ENCODE data around the gene CDC42BPA. TPM values are rescaled to one million over a fixed set of nuclear protein-coding genes. Genes with fewer than 3 reads are reported as not detected.

The CDC42BPA gene
- total and polyA plus RNA-seq, 2 of the 13 experiments (the other 11 are each of a cell fraction or from before 2014, with no cell fraction given): 6.5 to 16.0 TPM

DNA sequence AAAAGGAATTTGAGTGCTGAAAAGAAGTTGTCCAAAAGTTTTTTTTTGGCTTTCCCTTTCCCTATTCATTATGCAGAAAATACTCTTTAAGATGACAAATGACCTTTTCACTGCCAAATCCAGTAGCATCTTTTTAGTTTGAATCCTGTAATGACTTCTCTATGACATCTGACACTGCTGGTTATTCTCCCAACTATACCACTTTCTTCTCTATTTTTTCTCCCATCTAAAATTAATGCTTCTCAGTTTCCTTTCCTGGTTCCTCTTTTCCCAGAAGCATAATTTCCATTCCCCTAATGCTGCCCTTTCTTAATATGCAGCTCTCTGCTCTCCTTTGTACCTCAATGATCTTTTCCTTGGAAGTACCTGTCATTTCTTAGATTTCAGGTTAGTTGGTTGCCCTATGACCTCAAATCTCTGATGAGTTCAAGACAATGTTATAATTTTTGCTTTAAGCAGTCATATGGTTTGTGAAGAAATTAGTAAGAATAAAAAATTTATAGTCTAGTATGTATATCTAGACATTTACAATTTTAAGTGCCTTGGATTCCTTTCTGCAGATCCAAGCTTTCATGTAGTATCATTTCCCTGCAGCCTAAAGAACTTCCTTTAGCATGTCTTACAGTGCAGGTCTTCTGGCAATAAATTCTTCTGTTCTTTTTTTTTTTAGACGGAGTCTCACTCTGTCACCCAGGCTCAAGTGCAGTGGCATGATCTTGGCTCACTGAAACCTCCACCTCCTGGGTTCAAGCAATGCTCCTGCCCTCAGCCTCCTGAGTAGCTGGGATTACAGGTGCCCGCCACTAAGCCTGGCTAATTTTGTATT is 150.8 kb downstream of the CDC42BPA start:
- Histone ChIP-seq H3K9ac (ENCODE audit: insufficient read depth, low read depth, low read length) (no peak overlapping the region), H3K27me3 (ENCODE audit: control insufficient read depth in 1 of 2, insufficient read depth in 2 of 2, low read length in 2 of 2) (no peaks in the 10 kb centered on the region), H3K4me2 (ENCODE audit: low read depth, low read length) (no peak overlapping the region), H2AFZ (ENCODE audit: low read length) (no peak overlapping the region), H3K79me2 (ENCODE audit: insufficient read depth, low read length) (no peaks in the 10 kb centered on the region), H3K4me1 (ENCODE audit: insufficient read depth, low read length) (no peaks in the 10 kb centered on the region), H4K20me1 (ENCODE audit: insufficient read depth, low read length) (no peaks in the 10 kb centered on the region), H3K9me3 (ENCODE audit: low read length) (no peaks in the 10 kb centered on the region), H3K36me3 (replicated peaks in 1 of 2; ENCODE audit: control insufficient read depth in 1 of 2, insufficient read depth in 2 of 2, low read length in 2 of 2) (no peaks in the 10 kb centered on the region), H3K27ac (ENCODE audit: extremely low read length, insufficient read depth, low read length) (no peak overlapping the region), H3K4me3 (replicated peaks in 1 of 3; ENCODE audit: insufficient read depth in 1 of 3, low read depth in 2 of 3, low read length in 3 of 3) (no peak overlapping the region)
- DNase-seq (ENCODE audit: low spot score) (no peak), FAIRE-seq (no peak), ATAC-seq (no peak)
- BruUV-seq (replicated peaks): no TSS peak
- POLR2A ChIA-PET: no interaction called here
- in situ Hi-C loops (cut with HindIII; ENCODE audit: extremely low pct_ligation_motif_present, low pct_unique_long_range_greater_than_20kb) (no loop called here), intact Hi-C loops (cut with micrococcal nuclease; ENCODE audit: unreplicated experiment) (loop anchor here (10.0 kb wide), 1 partner anchor 147 kb away; the partner anchor contains the start of gene CDC42BPA)
- 89% methylated on average over 2 of the region's 2 CpGs for WGBS (ENCODE audit: low lambda C conversion rate)
- CTCF ChIA-PET (ENCODE audit: low intra/inter-chr PET ratio, low total read pairs): no interaction called here
- no peak for TF ChIP-seq NCOR1 (IDR thresholded peaks at IDR 0.05; ENCODE audit: borderline replicate concordance, low read length)

DNA sequence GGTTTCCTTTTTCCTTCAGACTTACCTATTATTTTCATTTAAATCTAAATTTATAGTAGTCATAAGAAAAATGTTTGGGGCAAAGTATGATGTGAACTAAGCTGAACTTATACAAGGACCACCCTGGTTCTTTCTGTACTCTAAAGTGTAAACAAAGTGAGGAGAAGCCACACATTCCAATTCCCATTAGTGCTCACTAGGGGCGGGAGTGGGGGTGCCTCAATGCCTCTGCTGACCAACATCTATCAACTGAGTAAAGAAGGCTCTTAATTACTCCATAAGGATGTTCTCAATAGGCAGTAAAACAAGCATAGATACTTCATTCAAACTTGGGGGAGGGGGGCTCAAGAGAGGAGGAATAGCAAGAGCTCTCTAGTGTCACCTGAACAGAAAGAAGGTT is 151.7 kb downstream of the CDC42BPA start:
- ChIA-PET POLR2A (no interaction called here), CTCF (ENCODE audit: low intra/inter-chr PET ratio, low total read pairs) (no interaction called here)
- Histone ChIP-seq H3K4me1 (ENCODE audit: insufficient read depth, low read length) (no peaks in the 10 kb centered on the region), H3K36me3 (replicated peaks in 1 of 2; ENCODE audit: control insufficient read depth in 1 of 2, insufficient read depth in 2 of 2, low read length in 2 of 2) (no peaks in the 10 kb centered on the region), H2AFZ (ENCODE audit: low read length) (no peak overlapping the region), H3K27ac (ENCODE audit: extremely low read length, insufficient read depth, low read length) (no peak overlapping the region), H3K9me3 (ENCODE audit: low read length) (no peaks in the 10 kb centered on the region), H3K4me3 (replicated peaks in 1 of 3; ENCODE audit: insufficient read depth in 1 of 3, low read depth in 2 of 3, low read length in 3 of 3) (no peak overlapping the region), H3K79me2 (ENCODE audit: insufficient read depth, low read length) (no peaks in the 10 kb centered on the region), H3K9ac (ENCODE audit: insufficient read depth, low read depth, low read length) (no peak overlapping the region), H4K20me1 (ENCODE audit: insufficient read depth, low read length) (no peaks in the 10 kb centered on the region), H3K27me3 (ENCODE audit: control insufficient read depth in 1 of 2, insufficient read depth in 2 of 2, low read length in 2 of 2) (no peaks in the 10 kb centered on the region), H3K4me2 (ENCODE audit: low read depth, low read length) (no peak overlapping the region)
- in situ Hi-C loops (cut with HindIII; ENCODE audit: extremely low pct_ligation_motif_present, low pct_unique_long_range_greater_than_20kb) (no loop called here), intact Hi-C loops (cut with micrococcal nuclease; ENCODE audit: unreplicated experiment) (loop anchor here (10.0 kb wide), 1 partner anchor 148 kb away; the partner anchor contains the start of gene CDC42BPA)
- no peak for DNase-seq (ENCODE audit: low spot score)
- BruUV-seq (replicated peaks): no TSS peak
- no peak for FAIRE-seq
- WGBS (ENCODE audit: low lambda C conversion rate): 90% methylated on average over 1 of the region's 1 CpG
- no peak for ATAC-seq
- TF ChIP-seq ZSCAN9 (CRISPR knock-in tag; IDR thresholded peaks at IDR 0.05; ENCODE audit: borderline replicate concordance) (no peak), ZNF761 (CRISPR knock-in tag; conservative IDR thresholded peaks at IDR 0.05) (no peak), XBP1 (CRISPR knock-in tag; IDR thresholded peaks at IDR 0.05) (no peak), ZNF543 (CRISPR knock-in tag; IDR thresholded peaks at IDR 0.05) (no peak), ZSCAN20 (CRISPR knock-in tag; IDR thresholded peaks at IDR 0.05; ENCODE audit: borderline replicate concordance) (no peak), HNRNPLL (IDR thresholded peaks at IDR 0.05; ENCODE audit: low read depth, low read length, poor library complexity, severe bottlenecking) (no peak), SALL2 (CRISPR knock-in tag; IDR thresholded peaks at IDR 0.05) (no peak), REPIN1 (CRISPR knock-in tag; IDR thresholded peaks at IDR 0.05; ENCODE audit: borderline replicate concordance, low read depth) (no peak), MIXL1 (CRISPR knock-in tag; IDR thresholded peaks at IDR 0.05) (no peak), HOXA9 (CRISPR knock-in tag; IDR thresholded peaks at IDR 0.05; ENCODE audit: borderline replicate concordance) (no peak)
- TF ChIP-seq, protein P1, sequence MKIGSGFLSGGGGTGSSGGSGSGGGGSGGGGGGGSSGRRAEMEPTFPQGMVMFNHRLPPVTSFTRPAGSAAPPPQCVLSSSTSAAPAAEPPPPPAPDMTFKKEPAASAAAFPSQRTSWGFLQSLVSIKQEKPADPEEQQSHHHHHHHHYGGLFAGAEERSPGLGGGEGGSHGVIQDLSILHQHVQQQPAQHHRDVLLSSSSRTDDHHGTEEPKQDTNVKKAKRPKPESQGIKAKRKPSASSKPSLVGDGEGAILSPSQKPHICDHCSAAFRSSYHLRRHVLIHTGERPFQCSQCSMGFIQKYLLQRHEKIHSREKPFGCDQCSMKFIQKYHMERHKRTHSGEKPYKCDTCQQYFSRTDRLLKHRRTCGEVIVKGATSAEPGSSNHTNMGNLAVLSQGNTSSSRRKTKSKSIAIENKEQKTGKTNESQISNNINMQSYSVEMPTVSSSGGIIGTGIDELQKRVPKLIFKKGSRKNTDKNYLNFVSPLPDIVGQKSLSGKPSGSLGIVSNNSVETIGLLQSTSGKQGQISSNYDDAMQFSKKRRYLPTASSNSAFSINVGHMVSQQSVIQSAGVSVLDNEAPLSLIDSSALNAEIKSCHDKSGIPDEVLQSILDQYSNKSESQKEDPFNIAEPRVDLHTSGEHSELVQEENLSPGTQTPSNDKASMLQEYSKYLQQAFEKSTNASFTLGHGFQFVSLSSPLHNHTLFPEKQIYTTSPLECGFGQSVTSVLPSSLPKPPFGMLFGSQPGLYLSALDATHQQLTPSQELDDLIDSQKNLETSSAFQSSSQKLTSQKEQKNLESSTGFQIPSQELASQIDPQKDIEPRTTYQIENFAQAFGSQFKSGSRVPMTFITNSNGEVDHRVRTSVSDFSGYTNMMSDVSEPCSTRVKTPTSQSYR (CRISPR knock-in tag; IDR thresholded peaks at IDR 0.05; ENCODE audit: borderline replicate concordance): no peak
- TF ChIP-seq, protein P2, sequence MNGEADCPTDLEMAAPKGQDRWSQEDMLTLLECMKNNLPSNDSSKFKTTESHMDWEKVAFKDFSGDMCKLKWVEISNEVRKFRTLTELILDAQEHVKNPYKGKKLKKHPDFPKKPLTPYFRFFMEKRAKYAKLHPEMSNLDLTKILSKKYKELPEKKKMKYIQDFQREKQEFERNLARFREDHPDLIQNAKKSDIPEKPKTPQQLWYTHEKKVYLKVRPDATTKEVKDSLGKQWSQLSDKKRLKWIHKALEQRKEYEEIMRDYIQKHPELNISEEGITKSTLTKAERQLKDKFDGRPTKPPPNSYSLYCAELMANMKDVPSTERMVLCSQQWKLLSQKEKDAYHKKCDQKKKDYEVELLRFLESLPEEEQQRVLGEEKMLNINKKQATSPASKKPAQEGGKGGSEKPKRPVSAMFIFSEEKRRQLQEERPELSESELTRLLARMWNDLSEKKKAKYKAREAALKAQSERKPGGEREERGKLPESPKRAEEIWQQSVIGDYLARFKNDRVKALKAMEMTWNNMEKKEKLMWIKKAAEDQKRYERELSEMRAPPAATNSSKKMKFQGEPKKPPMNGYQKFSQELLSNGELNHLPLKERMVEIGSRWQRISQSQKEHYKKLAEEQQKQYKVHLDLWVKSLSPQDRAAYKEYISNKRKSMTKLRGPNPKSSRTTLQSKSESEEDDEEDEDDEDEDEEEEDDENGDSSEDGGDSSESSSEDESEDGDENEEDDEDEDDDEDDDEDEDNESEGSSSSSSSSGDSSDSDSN (CRISPR knock-in tag; IDR thresholded peaks at IDR 0.05): no peak
